ENCODE data around the gene GYPA.

- peak; percentile 41 for TF ChIP-seq CTCF (IDR thresholded peaks at IDR 0.05; ENCODE audit: low read length)
- no peak for TF ChIP-seq EZH2 (optimal IDR thresholded peaks at IDR 0.05; ENCODE audit: low read depth, low read length)
These were observed 34.0 kb upstream of the GYPA start for GRCh38 chr4:144174401-144175067.
